ENCODE measurements around the gene GADL1.

Gene GADL1

DNA sequence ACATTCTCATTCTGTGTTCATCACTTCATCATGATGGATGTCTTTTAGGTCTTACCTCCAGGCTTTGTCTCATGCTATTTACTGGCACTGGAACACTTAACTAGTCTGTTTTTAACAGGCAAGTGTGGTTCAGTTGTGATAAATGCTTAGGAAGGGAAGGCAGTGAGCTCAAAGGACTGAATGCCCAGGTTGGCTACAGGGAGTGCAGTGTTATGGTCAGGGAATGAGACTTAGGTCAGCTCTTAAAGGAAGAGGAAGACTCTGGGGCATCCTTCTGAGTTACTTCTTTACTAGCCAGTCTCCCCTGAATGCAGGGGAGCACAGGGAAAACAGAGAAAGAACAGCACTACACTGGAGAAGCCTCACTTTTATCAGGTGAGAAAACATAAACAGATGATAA, 215.4 kb downstream of the GADL1 start:
- H3K4me3 ChIP-seq (replicated peaks; ENCODE audit: insufficient read depth, low read length) = no peak overlapping the region
- H3K27me3 ChIP-seq (ENCODE audit: insufficient read depth, poor library complexity, severe bottlenecking) = no peaks in the 10 kb centered on the region
- TF ChIP-seq GABPA (IDR thresholded peaks at IDR 0.05; ENCODE audit: low read depth) (no peak), SPI1 (IDR thresholded peaks at IDR 0.05; ENCODE audit: borderline replicate concordance, low read depth) (no peak), POLR2AphosphoS5 (IDR thresholded peaks at IDR 0.05; ENCODE audit: low read depth) (no peak)
- TF ChIP-seq, protein P1, sequence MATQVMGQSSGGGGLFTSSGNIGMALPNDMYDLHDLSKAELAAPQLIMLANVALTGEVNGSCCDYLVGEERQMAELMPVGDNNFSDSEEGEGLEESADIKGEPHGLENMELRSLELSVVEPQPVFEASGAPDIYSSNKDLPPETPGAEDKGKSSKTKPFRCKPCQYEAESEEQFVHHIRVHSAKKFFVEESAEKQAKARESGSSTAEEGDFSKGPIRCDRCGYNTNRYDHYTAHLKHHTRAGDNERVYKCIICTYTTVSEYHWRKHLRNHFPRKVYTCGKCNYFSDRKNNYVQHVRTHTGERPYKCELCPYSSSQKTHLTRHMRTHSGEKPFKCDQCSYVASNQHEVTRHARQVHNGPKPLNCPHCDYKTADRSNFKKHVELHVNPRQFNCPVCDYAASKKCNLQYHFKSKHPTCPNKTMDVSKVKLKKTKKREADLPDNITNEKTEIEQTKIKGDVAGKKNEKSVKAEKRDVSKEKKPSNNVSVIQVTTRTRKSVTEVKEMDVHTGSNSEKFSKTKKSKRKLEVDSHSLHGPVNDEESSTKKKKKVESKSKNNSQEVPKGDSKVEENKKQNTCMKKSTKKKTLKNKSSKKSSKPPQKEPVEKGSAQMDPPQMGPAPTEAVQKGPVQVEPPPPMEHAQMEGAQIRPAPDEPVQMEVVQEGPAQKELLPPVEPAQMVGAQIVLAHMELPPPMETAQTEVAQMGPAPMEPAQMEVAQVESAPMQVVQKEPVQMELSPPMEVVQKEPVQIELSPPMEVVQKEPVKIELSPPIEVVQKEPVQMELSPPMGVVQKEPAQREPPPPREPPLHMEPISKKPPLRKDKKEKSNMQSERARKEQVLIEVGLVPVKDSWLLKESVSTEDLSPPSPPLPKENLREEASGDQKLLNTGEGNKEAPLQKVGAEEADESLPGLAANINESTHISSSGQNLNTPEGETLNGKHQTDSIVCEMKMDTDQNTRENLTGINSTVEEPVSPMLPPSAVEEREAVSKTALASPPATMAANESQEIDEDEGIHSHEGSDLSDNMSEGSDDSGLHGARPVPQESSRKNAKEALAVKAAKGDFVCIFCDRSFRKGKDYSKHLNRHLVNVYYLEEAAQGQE (IDR thresholded peaks at IDR 0.05; ENCODE audit: insufficient replicate concordance, low read depth) = no peak
- TF ChIP-seq, protein P2, sequence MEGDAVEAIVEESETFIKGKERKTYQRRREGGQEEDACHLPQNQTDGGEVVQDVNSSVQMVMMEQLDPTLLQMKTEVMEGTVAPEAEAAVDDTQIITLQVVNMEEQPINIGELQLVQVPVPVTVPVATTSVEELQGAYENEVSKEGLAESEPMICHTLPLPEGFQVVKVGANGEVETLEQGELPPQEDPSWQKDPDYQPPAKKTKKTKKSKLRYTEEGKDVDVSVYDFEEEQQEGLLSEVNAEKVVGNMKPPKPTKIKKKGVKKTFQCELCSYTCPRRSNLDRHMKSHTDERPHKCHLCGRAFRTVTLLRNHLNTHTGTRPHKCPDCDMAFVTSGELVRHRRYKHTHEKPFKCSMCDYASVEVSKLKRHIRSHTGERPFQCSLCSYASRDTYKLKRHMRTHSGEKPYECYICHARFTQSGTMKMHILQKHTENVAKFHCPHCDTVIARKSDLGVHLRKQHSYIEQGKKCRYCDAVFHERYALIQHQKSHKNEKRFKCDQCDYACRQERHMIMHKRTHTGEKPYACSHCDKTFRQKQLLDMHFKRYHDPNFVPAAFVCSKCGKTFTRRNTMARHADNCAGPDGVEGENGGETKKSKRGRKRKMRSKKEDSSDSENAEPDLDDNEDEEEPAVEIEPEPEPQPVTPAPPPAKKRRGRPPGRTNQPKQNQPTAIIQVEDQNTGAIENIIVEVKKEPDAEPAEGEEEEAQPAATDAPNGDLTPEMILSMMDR (IDR thresholded peaks at IDR 0.05; ENCODE audit: insufficient read depth, low read length) = no peak
- DNase-seq (ENCODE audit: low read depth in 1 of 2, low spot score in 1 of 2) = no peak
- H3K27ac ChIP-seq (replicated peaks) = no peak overlapping the region

DNA sequence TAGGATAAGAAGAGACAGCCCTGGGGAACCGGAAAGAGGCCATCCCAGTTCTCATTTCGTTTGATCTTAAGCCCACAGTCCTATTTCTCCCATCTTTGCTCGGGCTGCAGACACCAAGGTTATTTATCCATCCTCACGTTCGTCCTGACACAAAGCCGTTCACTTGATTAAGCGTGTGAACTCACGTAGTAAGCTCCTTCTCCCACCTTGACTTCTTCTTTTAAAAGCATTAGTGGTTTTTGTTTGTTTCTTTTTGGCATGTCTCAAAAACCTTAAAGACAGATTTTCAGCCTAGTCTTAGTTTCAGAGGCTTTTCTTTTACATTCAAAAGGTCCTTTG, 217.1 kb downstream of the GADL1 start:
- H3K4me3 ChIP-seq (replicated peaks; ENCODE audit: insufficient read depth, low read length) = no peak overlapping the region
- H3K27ac ChIP-seq (replicated peaks) = no peak overlapping the region
- DNase-seq (ENCODE audit: low read depth in 1 of 2, low spot score in 1 of 2) = no peak
- no peak for TF ChIP-seq GABPA (IDR thresholded peaks at IDR 0.05; ENCODE audit: low read depth)
- TF ChIP-seq, protein P1 (IDR thresholded peaks at IDR 0.05; ENCODE audit: insufficient replicate concordance, low read depth) = no peak
- TF ChIP-seq SPI1 (IDR thresholded peaks at IDR 0.05; ENCODE audit: borderline replicate concordance, low read depth) = no peak
- no peak for TF ChIP-seq POLR2AphosphoS5 (IDR thresholded peaks at IDR 0.05; ENCODE audit: low read depth)
- TF ChIP-seq, protein P2 (IDR thresholded peaks at IDR 0.05; ENCODE audit: insufficient read depth, low read length) = no peak
- no peaks in the 10 kb centered on the region for H3K27me3 ChIP-seq (ENCODE audit: insufficient read depth, poor library complexity, severe bottlenecking)

DNA sequence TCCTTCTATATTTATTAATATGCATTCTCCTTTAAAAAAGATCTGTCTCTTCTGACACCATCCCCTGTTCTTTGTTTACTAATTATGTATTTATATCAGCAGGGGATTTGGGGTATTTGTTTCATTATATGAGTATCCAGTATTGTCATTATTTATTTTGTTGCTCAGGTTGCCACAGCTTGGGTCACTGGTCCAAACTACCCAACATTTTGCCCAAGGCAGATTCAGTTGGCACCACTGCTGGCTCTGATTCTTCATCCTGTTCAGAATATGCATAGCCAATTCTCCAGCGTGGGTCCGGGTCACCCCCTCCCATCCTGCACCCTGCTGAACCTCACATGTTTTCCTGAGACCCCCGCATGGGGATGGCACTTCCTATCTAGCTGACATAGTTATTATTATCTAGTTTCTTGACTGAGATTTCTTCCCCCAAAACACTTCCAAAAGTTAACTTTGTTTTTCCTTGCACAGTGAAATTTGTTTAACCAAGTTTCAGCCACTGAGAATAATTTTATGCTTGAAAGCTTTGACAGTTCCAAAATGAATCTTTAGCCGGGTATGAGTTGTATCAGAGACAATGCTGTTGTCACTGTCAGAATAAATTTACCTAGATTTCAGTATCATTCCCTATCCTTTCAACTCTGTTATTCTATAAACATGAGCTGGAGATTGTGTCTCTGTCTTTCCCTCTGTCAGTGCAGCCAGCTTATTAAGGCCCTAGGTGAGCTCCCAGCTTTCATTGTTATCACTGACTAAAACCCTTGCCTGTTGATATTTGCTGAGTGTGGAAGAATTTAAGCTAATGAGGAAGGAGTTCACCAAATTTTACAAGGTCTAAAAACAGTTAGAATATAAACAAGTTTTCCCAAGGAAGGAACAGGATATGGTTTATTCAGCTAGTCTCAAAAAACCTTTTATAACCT, 217.8 kb downstream of the GADL1 start:
- Histone ChIP-seq H3K4me3 (replicated peaks; ENCODE audit: insufficient read depth, low read length) (no peak overlapping the region), H3K27ac (replicated peaks) (no peak overlapping the region), H3K27me3 (ENCODE audit: insufficient read depth, poor library complexity, severe bottlenecking) (no peaks in the 10 kb centered on the region)
- DNase-seq (ENCODE audit: low read depth in 1 of 2, low spot score in 1 of 2) = no peak
- TF ChIP-seq GABPA (IDR thresholded peaks at IDR 0.05; ENCODE audit: low read depth) (no peak), SPI1 (IDR thresholded peaks at IDR 0.05; ENCODE audit: borderline replicate concordance, low read depth) (no peak), POLR2AphosphoS5 (IDR thresholded peaks at IDR 0.05; ENCODE audit: low read depth) (no peak)
- TF ChIP-seq, protein P2 (IDR thresholded peaks at IDR 0.05; ENCODE audit: insufficient read depth, low read length) = no peak
- TF ChIP-seq, protein P1 (IDR thresholded peaks at IDR 0.05; ENCODE audit: insufficient replicate concordance, low read depth) = no peak

All from HL-60 (cell line).